H1 (cell line): ENCODE results near the gene PRDM5. TPM values are rescaled to one million over a fixed set of nuclear protein-coding genes. Genes with fewer than 3 reads are reported as not detected.

Source experiments
- CTCF ChIA-PET: fragments of 300-600 bp; sonication (Branson Sonifier 250); formaldehyde crosslinking; loops from one replicate; lab custom pipeline; 2021; ENCODE audit not compliant: partially characterized antibody; lab: Charles Lee
- POLR2A ChIA-PET: fragments of 300-600 bp; sonication (Branson Sonifier 250); formaldehyde crosslinking; loops from one replicate; lab custom pipeline; 2021; ENCODE audit warnings: inconsistent platforms; ENCODE audit not compliant: partially characterized antibody; lab: Charles Lee
- DNase-seq, 2 experiments: peaks; one replicate each; pipeline versions ENCODE4 v3.0.0 to v3.0.0-alpha.2; 2010 to 2022; ENCODE audit warnings: low spot score in 2 of 2, low read depth in 1 of 2, mixed read lengths in 1 of 2
- FAIRE-seq: peaks from 2 replicates; lab custom pipeline; 2011; peaks lifted over from hg19 to GRCh38; lab: Jason Lieb, UNC
- H2AFZ ChIP-seq: 2 replicates; pipeline ENCODE4 v1.8.1; 2012; ENCODE audit warnings: low read length, inconsistent platforms
- H2AK5ac ChIP-seq: 2 replicates; pipeline ENCODE4 v1.6.1; 2013; ENCODE audit warnings: low read depth, low read length
- H2BK120ac ChIP-seq: replicated peaks from 2 replicates; pipeline ENCODE3; 2013; ENCODE audit warnings: low read depth, low read length, inconsistent platforms
- H2BK12ac ChIP-seq: 2 replicates; pipeline ENCODE4 v1.6.1; 2013; ENCODE audit warnings: low read depth, low read length
- H2BK15ac ChIP-seq: 2 replicates; pipeline ENCODE4 v1.6.1; 2013; ENCODE audit warnings: low read length
- H2BK20ac ChIP-seq: 2 replicates; pipeline ENCODE4 v1.6.1; 2013; ENCODE audit warnings: low read length
- H2BK5ac ChIP-seq: 2 replicates; pipeline ENCODE4 v1.6.1; 2013; ENCODE audit warnings: low read depth, low read length
- H3K14ac ChIP-seq: 2 replicates; pipeline ENCODE4 v1.6.1; 2013; ENCODE audit warnings: inconsistent platforms; ENCODE audit not compliant: insufficient read length
- H3K18ac ChIP-seq: 2 replicates; pipeline ENCODE4 v1.6.1; 2013; ENCODE audit warnings: low read length; ENCODE audit errors: extremely low read depth
- H3K23ac ChIP-seq: 2 replicates; pipeline ENCODE4 v1.6.1; 2013; ENCODE audit warnings: inconsistent platforms; ENCODE audit not compliant: insufficient read length
- H3K23me2 ChIP-seq: 2 replicates; pipeline ENCODE4 v1.6.1; 2013; ENCODE audit warnings: low read depth, low read length
- H3K27ac ChIP-seq: 2 replicates; pipeline ENCODE4 v1.6.1; 2011; ENCODE audit warnings: low read depth, low read length, inconsistent platforms
- H3K27me3 ChIP-seq, 4 experiments: replicated peaks in 1 of 4; 1 replicate in 1 of 4; 2 replicates in 3 of 4; pipeline versions ENCODE4 v1.6.1 to v1.8.1; 2011 to 2013; ENCODE audit warnings: low read length in 3 of 4, mild to moderate bottlenecking in 3 of 4, inconsistent platforms in 2 of 4, mixed read lengths in 2 of 4, moderate library complexity in 1 of 4; ENCODE audit not compliant: control insufficient read depth in 3 of 4, insufficient read depth in 3 of 4; ENCODE audit errors: extremely low read depth in 1 of 4
- H3K36me3 ChIP-seq, 4 experiments: 2 replicates each; pipeline versions ENCODE4 v1.6.1 to v1.8.1; 2011 to 2013; ENCODE audit warnings: mild to moderate bottlenecking in 4 of 4, low read length in 3 of 4, moderate library complexity in 2 of 4, control low read depth in 1 of 4, inconsistent platforms in 1 of 4; ENCODE audit not compliant: insufficient read depth in 4 of 4, control insufficient read depth in 2 of 4
- H3K4ac ChIP-seq: replicated peaks from 2 replicates; pipeline ENCODE3; 2013; ENCODE audit warnings: low read length, low read depth, mixed read lengths, inconsistent platforms; ENCODE audit not compliant: insufficient read length
- H3K4me1 ChIP-seq, 4 experiments: replicated peaks in 1 of 4; 1 replicate in 1 of 4; 2 replicates in 3 of 4; pipeline versions ENCODE4 v1.6.1 to v1.8.1; 2011 to 2013; ENCODE audit warnings: low read length in 3 of 4, inconsistent platforms in 2 of 4, mixed read lengths in 1 of 4; ENCODE audit not compliant: insufficient read depth in 4 of 4, control insufficient read depth in 3 of 4
- H3K4me2 ChIP-seq, 2 experiments: 2 replicates each; pipeline versions ENCODE4 v1.6.1 to v1.8.1; 2011 to 2013; ENCODE audit warnings: low read depth in 2 of 2, low read length in 2 of 2, control low read depth in 1 of 2, inconsistent platforms in 1 of 2, mild to moderate bottlenecking in 1 of 2; ENCODE audit not compliant: insufficient read depth in 1 of 2
- H3K4me3 ChIP-seq, 4 experiments: fragments of 200-600, 300-600 bp in 1 of 4; sonication (generic), shearing (Covaris generic), sonication (Bioruptor Twin) in 1 of 4; 2 replicates each; pipeline versions ENCODE4 v1.5.1 to v1.8.1; 2011 to 2016; ENCODE audit warnings: low read length in 4 of 4, low read depth in 3 of 4, control low read depth in 2 of 4, inconsistent platforms in 2 of 4, mild to moderate bottlenecking in 2 of 4, mixed read lengths in 1 of 4, moderate library complexity in 1 of 4; ENCODE audit not compliant: insufficient read depth in 2 of 4; ENCODE audit errors: extremely low read depth in 1 of 4
- H3K56ac ChIP-seq: replicated peaks from 2 replicates; pipeline ENCODE3; 2013; ENCODE audit warnings: low read depth, mild to moderate bottlenecking, mixed read lengths, low read length, inconsistent platforms; ENCODE audit not compliant: insufficient read length
- H3K79me1 ChIP-seq: 2 replicates; pipeline ENCODE4 v1.6.1; 2013; ENCODE audit warnings: low read depth, low read length, control low read depth
- H3K79me2 ChIP-seq, 2 experiments: 2 replicates each; pipeline versions ENCODE4 v1.6.1 to v1.8.1; 2012 to 2013; ENCODE audit warnings: low read length in 2 of 2, mild to moderate bottlenecking in 2 of 2, inconsistent platforms in 1 of 2; ENCODE audit not compliant: insufficient read depth in 2 of 2, control insufficient read depth in 1 of 2
- H3K9ac ChIP-seq, 4 experiments: replicated peaks in 1 of 4; 1 replicate in 1 of 4; 2 replicates in 3 of 4; pipeline versions ENCODE4 v1.6.1 to v1.8.1; 2011 to 2013; ENCODE audit warnings: low read depth in 3 of 4, low read length in 3 of 4, control low read depth in 2 of 4, mild to moderate bottlenecking in 2 of 4, moderate library complexity in 2 of 4, inconsistent platforms in 1 of 4; ENCODE audit errors: extremely low read depth in 1 of 4
- H3K9me3 ChIP-seq, 2 experiments: 2 replicates each; pipeline versions ENCODE4 v1.6.1 to v1.8.1; 2012 to 2013; ENCODE audit warnings: mild to moderate bottlenecking in 2 of 2, moderate library complexity in 2 of 2, control low read depth in 1 of 2, inconsistent platforms in 1 of 2, low read depth in 1 of 2, low read length in 1 of 2, mixed read lengths in 1 of 2; ENCODE audit not compliant: insufficient read depth in 2 of 2
- H4K20me1 ChIP-seq, 2 experiments: replicated peaks in 1 of 2; 2 replicates each; pipeline versions ENCODE3 to v1.8.1; 2011 to 2013; ENCODE audit warnings: inconsistent platforms in 2 of 2, low read length in 2 of 2, mild to moderate bottlenecking in 1 of 2; ENCODE audit not compliant: insufficient read depth in 2 of 2, control insufficient read depth in 1 of 2
- H4K5ac ChIP-seq: 2 replicates; pipeline ENCODE4 v1.6.1; 2013; ENCODE audit warnings: low read length, low read depth, mixed read lengths, inconsistent platforms; ENCODE audit not compliant: insufficient read length
- H4K8ac ChIP-seq: 2 replicates; pipeline ENCODE4 v1.8.0; 2013; ENCODE audit warnings: mild to moderate bottlenecking, moderate library complexity, low read length, inconsistent platforms; ENCODE audit not compliant: insufficient read depth; ENCODE audit errors: extremely low read depth
- H4K91ac ChIP-seq: replicated peaks from 2 replicates; pipeline ENCODE3; 2013; ENCODE audit warnings: low read length, mixed read lengths, inconsistent platforms; ENCODE audit not compliant: insufficient read length
- BCL11A ChIP-seq, 2 experiments: IDR thresholded peaks; one replicate each; pipeline ENCODE4 v1.6.1; 2011; ENCODE audit warnings: low read depth in 2 of 2, low read length in 2 of 2, mild to moderate bottlenecking in 2 of 2
- CREB1 ChIP-seq: IDR thresholded peaks from 2 replicates; pipeline ENCODE4 v1.6.1; 2012; ENCODE audit warnings: inconsistent platforms
- FOSL1 ChIP-seq: IDR thresholded peaks from 2 replicates; pipeline ENCODE4 v1.6.1; 2011; ENCODE audit warnings: mild to moderate bottlenecking, low read depth, low read length, moderate library complexity; ENCODE audit not compliant: insufficient read depth
- KDM5A ChIP-seq: fragments of 200-600 bp; IDR thresholded peaks from 2 replicates; pipeline ENCODE4 v1.7.1; 2012; ENCODE audit warnings: mild to moderate bottlenecking, low read length, inconsistent platforms, mixed read lengths
- MAFK ChIP-seq: IDR thresholded peaks from 2 replicates; pipeline ENCODE4 v1.6.1; 2012; ENCODE audit warnings: low read depth, mild to moderate bottlenecking, improper control_type of control experiment, low read length
- PHF8 ChIP-seq: fragments of 200-600 bp; sonication (generic); conservative IDR thresholded peaks from 2 replicates; pipeline ENCODE4 v1.7.1; 2012; ENCODE audit warnings: low read depth, mild to moderate bottlenecking, inconsistent platforms, low read length, moderate library complexity
- POLR2A ChIP-seq, 2 experiments: IDR thresholded peaks; 1 replicate in 1 of 2; 2 replicates in 1 of 2; pipeline ENCODE4 v1.6.1; 2011; ENCODE audit warnings: low read depth in 2 of 2, low read length in 2 of 2, mild to moderate bottlenecking in 2 of 2; ENCODE audit errors: control extremely low read depth in 1 of 2
- WGBS, 2 experiments: shearing (Covaris generic) in 1 of 2; methylation state at CpG; one replicate each; pipeline versions ENCODE4 v1.1.6 to v1.1.7; 2013 to 2015; ENCODE audit warnings: low lambda C conversion rate in 2 of 2, mixed read lengths in 2 of 2, inconsistent platforms in 1 of 2, low coverage in 1 of 2, missing lambda C conversion rate in 1 of 2; ENCODE audit not compliant: insufficient replicate concordance in 2 of 2, insufficient coverage in 1 of 2, insufficient read length in 1 of 2; ENCODE audit errors: extremely low coverage in 1 of 2, missing lambda C conversion rate in 1 of 2; 5-methylcytosine and 5-hydroxymethylcytosine counted together
- polyA plus RNA-seq, 7 experiments: library from polyadenylated mRNA; depleted of rRNA in 3 of 7; stranded (reverse) in 5 of 7; unstranded in 2 of 7; fragments of >200 nt in 5 of 7; fragments of 200-250 nt in 2 of 7; gene quantifications; 1 replicate in 5 of 7; 2 replicates in 1 of 7; 4 replicates in 1 of 7; pipeline versions ENCODE4 v1.2.1 to v1.2.3, GENCODE V29; 2011 to 2013; ENCODE audit warnings: missing spikeins in 2 of 7, mixed read lengths in 2 of 7
- total RNA-seq: library from RNA; stranded (reverse); fragmentation: NEBNext Ultra II Directional; extraction: Animal tissue kit (Norgen Biotek cat#: 25700); gene quantifications from 2 replicates; pipeline ENCODE4 v1.2.1, GENCODE V29; 2021
- TF ChIP-seq, protein P1 (sequence below): IDR thresholded peaks from 2 replicates; pipeline ENCODE4 v1.6.1; 2012; ENCODE audit warnings: inconsistent platforms

Gene PRDM5
- total and polyA plus RNA-seq, 2 of the 8 experiments (the other 6 are each of a cell fraction or from before 2014, with no cell fraction given) = 8.2 to 23.4 TPM

DNA sequence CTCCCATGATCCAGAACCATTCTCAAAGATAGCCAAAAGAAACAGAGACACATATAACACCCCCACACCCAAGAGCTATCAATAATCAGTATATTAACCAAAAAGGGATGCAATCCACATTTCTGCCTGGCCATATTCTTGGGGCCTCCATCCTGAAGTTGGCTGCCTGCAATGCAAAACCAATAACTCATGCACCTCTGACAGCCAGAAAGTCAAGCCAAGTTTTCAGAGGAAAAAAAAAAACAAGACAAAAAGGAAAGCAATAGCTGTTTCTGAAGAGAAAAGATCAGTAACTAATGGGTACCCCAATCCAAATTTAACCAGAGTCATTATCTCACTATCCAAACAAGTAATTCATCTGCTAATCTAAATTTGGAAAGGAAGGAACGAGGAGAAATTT lies 7.3 kb upstream of the PRDM5 start:
- H3K27me3 ChIP-seq = no peaks in the 10 kb centered on the region; a peak in 1 of 7 replicates
- no peak for FAIRE-seq
- no peak overlapping the region for H2BK20ac ChIP-seq
- no peaks in the 10 kb centered on the region for H3K36me3 ChIP-seq
- 82% methylated on average over 1 of the region's 1 CpG; no CpG with 5 or more reads in 1 of the 2 experiments for WGBS, 2 experiments
- ChIA-PET CTCF (interaction anchor here (0.6 kb wide), 1 partner anchor 60 kb away, joined by 3 read pairs; no protein-coding TSS in a partner anchor), POLR2A (no interaction called here)
- no peak overlapping the region for H2AK5ac ChIP-seq
- H3K9me3 ChIP-seq = no peaks in the 10 kb centered on the region
- no peak overlapping the region for H3K4me3 ChIP-seq
- H3K9ac ChIP-seq = no peak overlapping the region
- no peak overlapping the region for H4K8ac ChIP-seq
- no peak overlapping the region for H2AFZ ChIP-seq
- H3K4me2 ChIP-seq = no peak overlapping the region
- H3K79me2 ChIP-seq = no peaks in the 10 kb centered on the region
- no peak overlapping the region for H3K14ac ChIP-seq
- no peak overlapping the region for H3K4ac ChIP-seq
- H3K56ac ChIP-seq = no peak overlapping the region
- no peaks in the 10 kb centered on the region for H4K20me1 ChIP-seq
- H3K27ac ChIP-seq = no peak overlapping the region
- H2BK120ac ChIP-seq = no peak overlapping the region
- no peak overlapping the region for H4K91ac ChIP-seq
- no peaks in the 10 kb centered on the region for H3K79me1 ChIP-seq
- H3K4me1 ChIP-seq = no peaks in the 10 kb centered on the region
- H4K5ac ChIP-seq = no peak overlapping the region
- no peak overlapping the region for H2BK5ac ChIP-seq
- H2BK12ac ChIP-seq = no peak overlapping the region
- no peak overlapping the region for H2BK15ac ChIP-seq
- H3K23me2 ChIP-seq = no peaks in the 10 kb centered on the region
- no peak overlapping the region for H3K23ac ChIP-seq
- no peak for DNase-seq
- H3K18ac ChIP-seq = no peak overlapping the region
- TF ChIP-seq FOSL1 (no peak), CREB1 (no peak), BCL11A (IDR thresholded peaks at IDR 0.05; ENCODE audit: low read depth in 2 of 2, low read length in 2 of 2) (no peak), MAFK (no peak), PHF8 (no peak), KDM5A (no peak), POLR2A (IDR thresholded peaks at IDR 0.05; ENCODE audit: control extremely low read depth in 1 of 2, low read depth in 2 of 2, low read length in 2 of 2) (no peak)
- TF ChIP-seq, protein P1, sequence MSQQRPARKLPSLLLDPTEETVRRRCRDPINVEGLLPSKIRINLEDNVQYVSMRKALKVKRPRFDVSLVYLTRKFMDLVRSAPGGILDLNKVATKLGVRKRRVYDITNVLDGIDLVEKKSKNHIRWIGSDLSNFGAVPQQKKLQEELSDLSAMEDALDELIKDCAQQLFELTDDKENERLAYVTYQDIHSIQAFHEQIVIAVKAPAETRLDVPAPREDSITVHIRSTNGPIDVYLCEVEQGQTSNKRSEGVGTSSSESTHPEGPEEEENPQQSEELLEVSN = no peak
